Activated CD4-positive, alpha-beta T cell treated with anti-CD3 and anti-CD28 coated beads for 36 hours (primary cell): ENCODE data around the gene NRP1. TPM values are rescaled to one million over a fixed set of nuclear protein-coding genes. Genes with fewer than 3 reads are reported as not detected.
"Not testable (repeated sequence)": the region's sequence is repeated elsewhere in the genome, so short reads cannot be mapped to it uniquely, and the experiment has no call there.

Source experiments
- ATAC-seq: fragments of 200-7000 bp; cut with Tn5 transposase; one replicate; pipeline ENCODE4 v1.10.0; 2021; ENCODE audit warnings: mild to moderate bottlenecking, moderate library complexity
- CTCF ChIA-PET: fragments of 350-600 bp; sonication (Branson Sonifier 250); formaldehyde crosslinking; loops from one replicate; lab custom pipeline; 2021; ENCODE audit warnings: antibody characterized with exemption; lab: Charles Lee
- POLR2A ChIA-PET: fragments of 350-600 bp; sonication (Branson Sonifier 250); formaldehyde crosslinking; loops from one replicate; lab custom pipeline; 2021; ENCODE audit warnings: antibody characterized with exemption, inconsistent platforms; lab: Charles Lee
- DNase-seq: peaks from one replicate; pipeline ENCODE4 v3.0.0-alpha.2; 2020
- H3K27ac Mint-ChIP-seq: one replicate; pipeline ENCODE4 v1.8.0; 2021; ENCODE audit warnings: mixed read lengths
- H3K27me3 Mint-ChIP-seq: one replicate; pipeline ENCODE4 v1.8.0; 2021; ENCODE audit warnings: mixed read lengths
- H3K36me3 Mint-ChIP-seq: one replicate; pipeline ENCODE4 v1.8.0; 2021; ENCODE audit warnings: low read depth, mixed read lengths
- H3K4me1 Mint-ChIP-seq: one replicate; pipeline ENCODE4 v1.8.0; 2021; ENCODE audit warnings: mixed read lengths
- H3K4me3 Mint-ChIP-seq: one replicate; pipeline ENCODE4 v1.8.0; 2021; ENCODE audit warnings: mild to moderate bottlenecking, moderate library complexity, mixed read lengths
- H3K9me3 Mint-ChIP-seq: one replicate; pipeline ENCODE4 v1.8.0; 2021; ENCODE audit warnings: low read depth, mixed read lengths
- intact Hi-C, 2 experiments: fragments of 100-400 bp; cut with DNase I in 1 of 2; cut with micrococcal nuclease in 1 of 2; formaldehyde crosslinking; loops; one replicate each; pipeline versions ENCODE4 v1.14.2 to v1.15.1; 2022 to 2024; cut with DNase I, micrococcal nuclease
- total RNA-seq, 2 experiments: library from RNA; stranded (reverse); gene quantifications; one replicate each; pipeline ENCODE4 v1.2.3, GENCODE V29; 2021

Gene NRP1
- total RNA-seq, 2 experiments from 2014 or later = 0.21 to 0.44 TPM

- POLR2A ChIA-PET, intact Hi-C loops: not testable (repeated sequence)
These were observed 112.2 kb downstream of the NRP1 start for GRCh38 chr10:33222304-33222703.

GRCh38 chr10:33217854-33218253 is 116.6 kb downstream of the NRP1 start:
- CTCF ChIA-PET = interaction anchor here (2.1 kb wide), 1 partner anchor 25 kb away, joined by 7 read pairs; no protein-coding TSS in a partner anchor
- DNase-seq (no peak), ATAC-seq (no peak)
- Mint-ChIP-seq H3K27me3 (no peaks in the 10 kb centered on the region), H3K27ac (no peak overlapping the region), H3K4me1 (peaks cover 14% of the 10 kb centered on the region), H3K9me3 (no peaks in the 10 kb centered on the region), H3K4me3 (no peak overlapping the region), H3K36me3 (no peaks in the 10 kb centered on the region)
- intact Hi-C loops = no loop called here
- POLR2A ChIA-PET = no interaction called here

More at GRCh38 chr10:33222304-33222703, 112.2 kb downstream of the NRP1 start:
- CTCF ChIA-PET, H3K36me3 Mint-ChIP-seq, H3K4me3 Mint-ChIP-seq, H3K9me3 Mint-ChIP-seq, H3K4me1 Mint-ChIP-seq, DNase-seq, H3K27ac Mint-ChIP-seq, H3K27me3 Mint-ChIP-seq, ATAC-seq: not testable (repeated sequence)

GRCh38 chr10:33216661-33217427 is 117.6 kb downstream of the NRP1 start:
- Mint-ChIP-seq H3K27ac (no peak overlapping the region), H3K27me3 (no peaks in the 10 kb centered on the region), H3K4me1 (peaks cover 14% of the 10 kb centered on the region), H3K4me3 (no peak overlapping the region), H3K9me3 (no peaks in the 10 kb centered on the region), H3K36me3 (no peaks in the 10 kb centered on the region)
- DNase-seq (no peak), ATAC-seq (no peak)
- ChIA-PET CTCF (interaction anchor here (2.1 kb wide), 1 partner anchor 24 kb away, joined by 7 read pairs; no protein-coding TSS in a partner anchor), POLR2A (no interaction called here)
- intact Hi-C loops = no loop called here

GRCh38 chr10:33215635-33216034 is 118.8 kb downstream of the NRP1 start:
- DNase-seq (no peak), ATAC-seq (no peak)
- H3K36me3 Mint-ChIP-seq = no peaks in the 10 kb centered on the region
- no peak overlapping the region for H3K27ac Mint-ChIP-seq
- POLR2A ChIA-PET = no interaction called here
- intact Hi-C loops = no loop called here
- no peak overlapping the region for H3K4me3 Mint-ChIP-seq
- no peaks in the 10 kb centered on the region for H3K27me3 Mint-ChIP-seq
- peaks cover 24% of the 10 kb centered on the region for H3K4me1 Mint-ChIP-seq
- CTCF ChIA-PET = interaction anchor here (0.6 to 1.0 kb wide), 3 partner anchors 13 to 117 kb away, joined by 3 read pairs; no protein-coding TSS in a partner anchor
- H3K9me3 Mint-ChIP-seq = no peaks in the 10 kb centered on the region

GRCh38 chr10:33215154-33215553 is 119.3 kb downstream of the NRP1 start:
- no peaks in the 10 kb centered on the region for H3K27me3 Mint-ChIP-seq
- no peaks in the 10 kb centered on the region for H3K9me3 Mint-ChIP-seq
- H3K36me3 Mint-ChIP-seq = no peaks in the 10 kb centered on the region
- POLR2A ChIA-PET = no interaction called here
- CTCF ChIA-PET = interaction anchor here (0.6 to 1.0 kb wide), 2 partner anchors 12 to 36 kb away, joined by 3 read pairs; no protein-coding TSS in a partner anchor
- peaks cover 24% of the 10 kb centered on the region for H3K4me1 Mint-ChIP-seq
- no peak for DNase-seq
- intact Hi-C loops = no loop called here
- ATAC-seq = peak; percentile 65
- no peak overlapping the region for H3K27ac Mint-ChIP-seq
- no peak overlapping the region for H3K4me3 Mint-ChIP-seq

- Mint-ChIP-seq H3K27me3 (no peaks in the 10 kb centered on the region), H3K9me3 (no peaks in the 10 kb centered on the region), H3K27ac (no peak overlapping the region), H3K4me3 (no peak overlapping the region), H3K4me1 (peaks cover 24% of the 10 kb centered on the region), H3K36me3 (no peaks in the 10 kb centered on the region)
- ATAC-seq = peak; percentile 62
- POLR2A ChIA-PET = no interaction called here
- DNase-seq = peak; percentile 10
- CTCF ChIA-PET = no interaction called here
- intact Hi-C loops = no loop called here
These were observed 120.3 kb downstream of the NRP1 start for GRCh38 chr10:33214174-33214573.

GRCh38 chr10:33212061-33212748 is 122.3 kb downstream of the NRP1 start:
- Mint-ChIP-seq H3K36me3 (no peaks in the 10 kb centered on the region), H3K27me3 (no peaks in the 10 kb centered on the region), H3K9me3 (no peaks in the 10 kb centered on the region), H3K27ac (no peak overlapping the region), H3K4me1 (peaks cover 24% of the 10 kb centered on the region), H3K4me3 (no peak overlapping the region)
- DNase-seq (no peak), ATAC-seq (no peak)
- ChIA-PET CTCF (interaction anchor here (0.6 to 1.2 kb wide), 2 partner anchors 19 to 93 kb away, joined by 3 to 5 read pairs; no protein-coding TSS in a partner anchor), POLR2A (no interaction called here)
- intact Hi-C loops = no loop called here

GRCh38 chr10:33211106-33211878 is 123.2 kb downstream of the NRP1 start:
- H3K4me3 Mint-ChIP-seq = no peak overlapping the region
- DNase-seq = peak; percentile 61

GRCh38 chr10:33209802-33210201 is 124.7 kb downstream of the NRP1 start:
- Mint-ChIP-seq H3K36me3 (no peaks in the 10 kb centered on the region), H3K4me3 (no peak overlapping the region), H3K9me3 (no peaks in the 10 kb centered on the region), H3K27me3 (no peaks in the 10 kb centered on the region), H3K27ac (peak overlapping the region; percentile 3), H3K4me1 (peaks cover 21% of the 10 kb centered on the region)
- CTCF ChIA-PET = interaction anchor here (1.1 kb wide), 1 partner anchor 16 kb away, joined by 4 read pairs; no protein-coding TSS in a partner anchor
- intact Hi-C loops = no loop called here
- DNase-seq (no peak), ATAC-seq (no peak)
- POLR2A ChIA-PET = no interaction called here

More at GRCh38 chr10:33211106-33211878, 123.2 kb downstream of the NRP1 start:
- ATAC-seq = peak; percentile 84
- Mint-ChIP-seq H3K36me3 (no peaks in the 10 kb centered on the region), H3K27me3 (no peaks in the 10 kb centered on the region), H3K9me3 (no peaks in the 10 kb centered on the region), H3K4me1 (peaks cover 24% of the 10 kb centered on the region), H3K27ac (peak overlapping the region; percentile 87)
- ChIA-PET POLR2A (no interaction called here), CTCF (interaction anchor here (0.6 to 1.2 kb wide), 2 partner anchors 18 to 92 kb away, joined by 3 to 5 read pairs; no protein-coding TSS in a partner anchor)
- intact Hi-C loops = no loop called here

- POLR2A ChIA-PET = no interaction called here
- Mint-ChIP-seq H3K27ac (no peak overlapping the region), H3K27me3 (no peaks in the 10 kb centered on the region), H3K9me3 (no peaks in the 10 kb centered on the region), H3K4me3 (no peak overlapping the region), H3K4me1 (peaks cover 10% of the 10 kb centered on the region), H3K36me3 (no peaks in the 10 kb centered on the region)
- no peak for DNase-seq
- ATAC-seq = no peak
- intact Hi-C loops = no loop called here
- CTCF ChIA-PET = interaction anchor here (0.6 to 1.0 kb wide), 2 partner anchors 12 to 51 kb away, joined by 3 read pairs; no protein-coding TSS in a partner anchor
These were observed 126.3 kb downstream of the NRP1 start for GRCh38 chr10:33208166-33208565.

GRCh38 chr10:33204031-33204430 is 130.4 kb downstream of the NRP1 start:
- CTCF ChIA-PET = interaction anchor here (2.4 kb wide), 1 partner anchor 11 kb away, joined by 9 read pairs; no protein-coding TSS in a partner anchor
- Mint-ChIP-seq H3K36me3 (no peaks in the 10 kb centered on the region), H3K27ac (no peak overlapping the region), H3K27me3 (no peaks in the 10 kb centered on the region), H3K9me3 (no peaks in the 10 kb centered on the region), H3K4me3 (no peak overlapping the region), H3K4me1 (no peaks in the 10 kb centered on the region)
- POLR2A ChIA-PET = interaction anchor here (0.6 kb wide), 1 partner anchor 1756 kb away, joined by 4 read pairs; no protein-coding TSS in a partner anchor
- DNase-seq (no peak), ATAC-seq (no peak)
- intact Hi-C loops = no loop called here
